ENCODE measurements around the gene CALU. TPM values are rescaled to one million over a fixed set of nuclear protein-coding genes. Genes with fewer than 3 reads are reported as not detected.

CALU gene
- total and polyA plus RNA-seq, 10 of the 15 experiments (the other 5 are each of a cell fraction or from before 2014, with no cell fraction given): 31.2 to 75.6 (median 42.1) TPM

- Histone ChIP-seq H2AFZ (ENCODE audit: control insufficient read depth, low read depth, low read length) (no peak overlapping the region), H3K79me2 (ENCODE audit: control insufficient read depth, insufficient read depth, low read length) (no peaks in the 10 kb centered on the region), H3K36me3 (ENCODE audit: control insufficient read depth in 2 of 2, insufficient read depth in 2 of 2, low read length in 1 of 2) (no peaks in the 10 kb centered on the region), H3K27me3 (replicated peaks in 1 of 2; ENCODE audit: control insufficient read depth in 2 of 2, insufficient read depth in 2 of 2, low read length in 1 of 2) (peaks cover 2% of the 10 kb centered on the region in 2 experiments; a peak in 2 of 4 replicates), H3K4me3 (no peak overlapping the region), H3K4me1 (ENCODE audit: control insufficient read depth, insufficient read depth, low read length) (peaks cover 3% of the 10 kb centered on the region; the same call in 1 of the 2 replicates), H3K4me2 (ENCODE audit: control insufficient read depth, insufficient read depth) (no peak overlapping the region), H3K9ac (ENCODE audit: control insufficient read depth, insufficient read depth, low read length) (no peak overlapping the region), H4K20me1 (ENCODE audit: control insufficient read depth, insufficient read depth) (no peaks in the 10 kb centered on the region), H3K9me3 (replicated peaks; ENCODE audit: control insufficient read depth, insufficient read depth, low read length) (no peaks in the 10 kb centered on the region), H3K27ac (ENCODE audit: control insufficient read depth, insufficient read depth) (no peak overlapping the region)
- ChIA-PET RAD21 (ENCODE audit: unreplicated experiment) (no interaction called here), CTCF (interaction anchor here (0.6 kb wide), 1 partner anchor 122 kb away, joined by 3 read pairs; no protein-coding TSS in a partner anchor), SMC1A (ENCODE audit: uncharacterized antibody, unreplicated experiment) (interaction anchor here (0.6 kb wide), 1 partner anchor 310 kb away, joined by 5 read pairs; no protein-coding TSS in a partner anchor), POLR2A (interaction anchor here (0.5 kb wide), 1 partner anchor 301 kb away, joined by 4 read pairs; no protein-coding TSS in a partner anchor)
- BruUV-seq (replicated peaks): no TSS peak
- DNase-seq (ENCODE audit: low read depth, low spot score) (no peak), ATAC-seq (no peak), FAIRE-seq (no peak)
- 60% methylated on average over 10 of the region's 10 CpGs for WGBS (ENCODE audit: insufficient coverage, insufficient replicate concordance, low lambda C conversion rate, missing lambda C conversion rate)
- intact Hi-C loops (cut with micrococcal nuclease; ENCODE audit: unreplicated experiment): loop anchor here (5.0 kb wide), 2 partner anchors 90 to 300 kb away; no protein-coding TSS in a partner anchor
- in situ Hi-C loops (cut with MboI): no loop called here
- TF ChIP-seq EED (IDR thresholded peaks at IDR 0.05; ENCODE audit: low read depth) (no peak), BCLAF1 (IDR thresholded peaks at IDR 0.05) (no peak), SMARCA5 (IDR thresholded peaks at IDR 0.05) (no peak), KLF5 (IDR thresholded peaks at IDR 0.05; ENCODE audit: partially characterized antibody) (no peak), E2F8 (IDR thresholded peaks at IDR 0.05; ENCODE audit: low read depth, partially characterized antibody) (no peak), MTA2 (IDR thresholded peaks at IDR 0.05; ENCODE audit: low read depth) (no peak), TCF7 (IDR thresholded peaks at IDR 0.05; ENCODE audit: borderline replicate concordance) (no peak), USF2 (IDR thresholded peaks at IDR 0.05; ENCODE audit: borderline replicate concordance, low read depth, low read length) (no peak), RFX5 (IDR thresholded peaks at IDR 0.05; ENCODE audit: low read depth, low read length) (no peak), MYB (IDR thresholded peaks at IDR 0.05; ENCODE audit: borderline replicate concordance, low read depth, low read length) (no peak), BCL3 (IDR thresholded peaks at IDR 0.05; ENCODE audit: borderline replicate concordance, insufficient read depth, low read depth, low read length, poor library complexity, severe bottlenecking) (no peak), SIN3A (IDR thresholded peaks at IDR 0.05; ENCODE audit: low read depth, low read length) (no peak), NKRF (conservative IDR thresholded peaks at IDR 0.05) (no peak)
These were observed 53.5 kb downstream of the CALU start for GRCh38 chr7:128792471-128793180.
